Natural killer cell (primary cell): ENCODE results near the gene HTR3B. TPM values are rescaled to one million over a fixed set of nuclear protein-coding genes. Genes with fewer than 3 reads are reported as not detected.

ENCODE experiments used
- ATAC-seq, 3 donors: fragments of 150-1000 bp in 2 of 3; fragments of 200-7000 bp in 1 of 3; cut with Tn5 transposase; 1 replicate in 1 of 3; 2 replicates in 2 of 3; pipeline ENCODE4 v1.10.0; 2021; ENCODE audit warnings: mild to moderate bottlenecking in 2 of 3, moderate library complexity in 2 of 3
- DNase-seq, 2 donors: peaks; one replicate each; pipeline versions ENCODE4 v3.0.0 to v3.0.0-alpha.2; 2013 to 2021; ENCODE audit warnings: mixed read lengths in 1 of 2
- H3K27ac ChIP-seq: one replicate; pipeline ENCODE4 v1.5.1; 2013; ENCODE audit warnings: mild to moderate bottlenecking, low read length
- H3K27me3 ChIP-seq: one replicate; pipeline ENCODE4 v1.6.1; 2013; ENCODE audit warnings: low read length; ENCODE audit not compliant: control insufficient read depth, insufficient read depth
- H3K36me3 ChIP-seq: one replicate; pipeline ENCODE4 v1.6.1; 2013; ENCODE audit warnings: low read length; ENCODE audit not compliant: control insufficient read depth, insufficient read depth
- H3K4me1 ChIP-seq: one replicate; pipeline ENCODE4 v1.6.1; 2013; ENCODE audit warnings: low read length; ENCODE audit not compliant: control insufficient read depth, insufficient read depth
- H3K4me3 ChIP-seq: one replicate; pipeline ENCODE4 v1.5.1; 2013; ENCODE audit warnings: low read length
- H3K9me3 ChIP-seq: one replicate; pipeline ENCODE4 v1.6.1; 2013; ENCODE audit warnings: low read length; ENCODE audit not compliant: control insufficient read depth, insufficient read depth
- H3K27ac Mint-ChIP-seq, 2 donors: one replicate each; pipeline ENCODE4 v1.8.0; 2022; ENCODE audit warnings: mild to moderate bottlenecking in 2 of 2, mixed read lengths in 2 of 2, moderate library complexity in 1 of 2
- H3K27me3 Mint-ChIP-seq, 2 donors: one replicate each; pipeline ENCODE4 v1.8.0; 2022; ENCODE audit warnings: low read depth in 2 of 2, mixed read lengths in 2 of 2
- H3K36me3 Mint-ChIP-seq: one replicate; pipeline ENCODE4 v1.8.0; 2022; ENCODE audit warnings: mixed read lengths
- H3K4me1 Mint-ChIP-seq, 2 donors: one replicate each; pipeline ENCODE4 v1.8.0; 2022; ENCODE audit warnings: mixed read lengths in 2 of 2
- H3K4me3 Mint-ChIP-seq: one replicate; pipeline ENCODE4 v1.8.0; 2022; ENCODE audit warnings: mild to moderate bottlenecking, moderate library complexity, mixed read lengths
- H3K9me3 Mint-ChIP-seq, 2 donors: one replicate each; pipeline ENCODE4 v1.8.0; 2022; ENCODE audit warnings: mixed read lengths in 2 of 2
- CTCF ChIP-seq: fragments of 200-600 bp; IDR thresholded peaks from one replicate; pipeline ENCODE4 v1.8.0; 2022; ENCODE audit warnings: antibody characterized with exemption
- WGBS: methylation state at CpG from one replicate; pipeline ENCODE4 v1.1.7; 2013; ENCODE audit warnings: missing lambda C conversion rate; ENCODE audit not compliant: insufficient coverage; 5-methylcytosine and 5-hydroxymethylcytosine counted together
- intact Hi-C: fragments of 100-400 bp; cut with micrococcal nuclease; formaldehyde crosslinking; loops from one replicate; pipeline ENCODE4 v1.14.2; 2022
- total RNA-seq, 4 donors: library from RNA; stranded (reverse); fragments of 120-200 nt in 1 of 4; gene quantifications; one replicate each; pipeline versions ENCODE4 v1.2.3 to v1.2.4, GENCODE V29; 2013 to 2022

The HTR3B gene
- total RNA-seq, 3 donors from 2014 or later (not counting 1 experiment from before 2014, with no cell fraction given), result not detected

GRCh38 chr11:113880971-113881370 is 23.6 kb upstream of the HTR3B start:
- Mint-ChIP-seq H3K4me1 (peaks cover 8% of the 10 kb centered on the region in 2 donors), H3K9me3 (no peaks in the 10 kb centered on the region), H3K27me3 (no peaks in the 10 kb centered on the region), H3K27ac (no peak overlapping the region), H3K36me3 (no peaks in the 10 kb centered on the region), H3K4me3 (no peak overlapping the region)
- H3K27ac ChIP-seq, result no peak overlapping the region
- DNase-seq (no peak), ATAC-seq (no peak)
- WGBS, result 97% methylated on average over 3 of the region's 4 CpGs
- no peaks in the 10 kb centered on the region for H3K36me3 ChIP-seq
- peaks cover 4% of the 10 kb centered on the region for H3K4me1 ChIP-seq
- intact Hi-C loops, result no loop called here
- H3K4me3 ChIP-seq, result no peak overlapping the region
- no peaks in the 10 kb centered on the region for H3K9me3 ChIP-seq
- H3K27me3 ChIP-seq, result no peaks in the 10 kb centered on the region
- no peak for TF ChIP-seq CTCF

GRCh38 chr11:113881856-113882255 is 22.7 kb upstream of the HTR3B start:
- no peaks in the 10 kb centered on the region for H3K9me3 Mint-ChIP-seq
- Histone ChIP-seq H3K27ac (no peak overlapping the region), H3K36me3 (no peaks in the 10 kb centered on the region), H3K4me1 (no peaks in the 10 kb centered on the region), H3K4me3 (no peak overlapping the region), H3K27me3 (no peaks in the 10 kb centered on the region), H3K9me3 (no peaks in the 10 kb centered on the region)
- no peak for DNase-seq
- no peak overlapping the region for H3K4me3 Mint-ChIP-seq
- no peak overlapping the region for H3K27ac Mint-ChIP-seq
- no peak for ATAC-seq
- no peaks in the 10 kb centered on the region for H3K27me3 Mint-ChIP-seq
- no peak for TF ChIP-seq CTCF
- intact Hi-C loops, result no loop called here
- WGBS, result 100% methylated on average over 1 of the region's 1 CpG
- no peaks in the 10 kb centered on the region for H3K36me3 Mint-ChIP-seq
- H3K4me1 Mint-ChIP-seq, result peaks cover 5% of the 10 kb centered on the region in 2 donors

GRCh38 chr11:113884361-113884836 is 20.2 kb upstream of the HTR3B start:
- DNase-seq (no peak), ATAC-seq (no peak)
- Mint-ChIP-seq H3K27ac (no peak overlapping the region), H3K27me3 (no peaks in the 10 kb centered on the region), H3K4me3 (no peak overlapping the region), H3K36me3 (no peaks in the 10 kb centered on the region), H3K4me1 (no peaks in the 10 kb centered on the region), H3K9me3 (no peaks in the 10 kb centered on the region)
- no peak for TF ChIP-seq CTCF
- H3K27me3 ChIP-seq, result no peaks in the 10 kb centered on the region
- WGBS, result 97% methylated on average over 5 of the region's 7 CpGs
- intact Hi-C loops, result no loop called here
- no peaks in the 10 kb centered on the region for H3K4me1 ChIP-seq
- no peaks in the 10 kb centered on the region for H3K36me3 ChIP-seq
- no peak overlapping the region for H3K27ac ChIP-seq
- no peak overlapping the region for H3K4me3 ChIP-seq
- no peaks in the 10 kb centered on the region for H3K9me3 ChIP-seq

- Histone ChIP-seq H3K4me3 (no peak overlapping the region), H3K27me3 (no peaks in the 10 kb centered on the region), H3K9me3 (no peaks in the 10 kb centered on the region), H3K27ac (no peak overlapping the region), H3K4me1 (no peaks in the 10 kb centered on the region), H3K36me3 (no peaks in the 10 kb centered on the region)
- no peak overlapping the region for H3K27ac Mint-ChIP-seq
- no peak for DNase-seq
- no peaks in the 10 kb centered on the region for H3K27me3 Mint-ChIP-seq
- intact Hi-C loops, result no loop called here
- no peak for ATAC-seq
- H3K36me3 Mint-ChIP-seq, result no peaks in the 10 kb centered on the region
- H3K4me3 Mint-ChIP-seq, result no peak overlapping the region
- 91% methylated on average over 3 of the region's 6 CpGs for WGBS
- no peaks in the 10 kb centered on the region for H3K9me3 Mint-ChIP-seq
- H3K4me1 Mint-ChIP-seq, result no peaks in the 10 kb centered on the region
- TF ChIP-seq CTCF, result no peak
Measured at GRCh38 chr11:113885897-113886296, 18.7 kb upstream of the HTR3B start.
